Fibroblast of lung (primary cell): Measurements from ENCODE around the gene PDGFB.

Experiments
- EZH2 ChIP-seq: IDR thresholded peaks from 2 replicates; pipeline ENCODE4 v1.5.1; 2012; ENCODE audit warnings: low read length, control low read depth, mild to moderate bottlenecking; ENCODE audit errors: missing control alignments
- TF ChIP-seq, protein P1 (sequence below), 2 donors: IDR thresholded peaks in 1 of 2; conservative IDR thresholded peaks in 1 of 2; 1 replicate in 1 of 2; 2 replicates in 1 of 2; pipeline ENCODE4 v1.5.1; 2011 to 2012; ENCODE audit warnings: low read length in 2 of 2, control low read depth in 1 of 2, inconsistent platforms in 1 of 2, low read depth in 1 of 2, mild to moderate bottlenecking in 1 of 2

DNA sequence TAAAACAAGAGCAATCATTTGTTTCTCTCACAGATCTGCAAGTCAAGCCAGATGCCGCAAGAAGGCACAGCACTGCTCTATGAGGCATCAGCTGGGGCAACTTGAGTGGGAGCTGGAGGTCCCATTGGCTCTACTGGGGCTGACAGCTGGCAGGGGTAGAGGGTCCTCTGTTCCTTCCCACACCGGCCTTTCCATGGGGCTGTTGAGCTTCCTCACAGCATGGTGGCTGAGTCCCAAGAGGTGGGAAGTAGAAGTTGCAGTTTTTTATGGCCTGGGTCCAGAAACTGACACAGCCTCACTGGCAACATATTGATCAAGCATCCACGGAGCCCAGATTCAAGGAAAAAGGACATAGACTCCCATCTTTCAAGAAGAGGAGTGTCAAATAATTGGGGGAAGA lies 40.2 kb upstream of the PDGFB start:
- TF ChIP-seq, protein P1, sequence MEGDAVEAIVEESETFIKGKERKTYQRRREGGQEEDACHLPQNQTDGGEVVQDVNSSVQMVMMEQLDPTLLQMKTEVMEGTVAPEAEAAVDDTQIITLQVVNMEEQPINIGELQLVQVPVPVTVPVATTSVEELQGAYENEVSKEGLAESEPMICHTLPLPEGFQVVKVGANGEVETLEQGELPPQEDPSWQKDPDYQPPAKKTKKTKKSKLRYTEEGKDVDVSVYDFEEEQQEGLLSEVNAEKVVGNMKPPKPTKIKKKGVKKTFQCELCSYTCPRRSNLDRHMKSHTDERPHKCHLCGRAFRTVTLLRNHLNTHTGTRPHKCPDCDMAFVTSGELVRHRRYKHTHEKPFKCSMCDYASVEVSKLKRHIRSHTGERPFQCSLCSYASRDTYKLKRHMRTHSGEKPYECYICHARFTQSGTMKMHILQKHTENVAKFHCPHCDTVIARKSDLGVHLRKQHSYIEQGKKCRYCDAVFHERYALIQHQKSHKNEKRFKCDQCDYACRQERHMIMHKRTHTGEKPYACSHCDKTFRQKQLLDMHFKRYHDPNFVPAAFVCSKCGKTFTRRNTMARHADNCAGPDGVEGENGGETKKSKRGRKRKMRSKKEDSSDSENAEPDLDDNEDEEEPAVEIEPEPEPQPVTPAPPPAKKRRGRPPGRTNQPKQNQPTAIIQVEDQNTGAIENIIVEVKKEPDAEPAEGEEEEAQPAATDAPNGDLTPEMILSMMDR (conservative IDR thresholded peaks at IDR 0.05 in 1 of 2, IDR thresholded peaks at IDR 0.05 in 1 of 2; ENCODE audit: low read depth in 1 of 2, low read length in 2 of 2) = no peak
- TF ChIP-seq EZH2 = no peak
